Measurements from ENCODE around the gene ETFA. TPM values are rescaled to one million over a fixed set of nuclear protein-coding genes. Genes with fewer than 3 reads are reported as not detected.

Gene ETFA
- polyA plus RNA-seq, 3 donors = 62.1 to 178 (median 166) TPM

DNA sequence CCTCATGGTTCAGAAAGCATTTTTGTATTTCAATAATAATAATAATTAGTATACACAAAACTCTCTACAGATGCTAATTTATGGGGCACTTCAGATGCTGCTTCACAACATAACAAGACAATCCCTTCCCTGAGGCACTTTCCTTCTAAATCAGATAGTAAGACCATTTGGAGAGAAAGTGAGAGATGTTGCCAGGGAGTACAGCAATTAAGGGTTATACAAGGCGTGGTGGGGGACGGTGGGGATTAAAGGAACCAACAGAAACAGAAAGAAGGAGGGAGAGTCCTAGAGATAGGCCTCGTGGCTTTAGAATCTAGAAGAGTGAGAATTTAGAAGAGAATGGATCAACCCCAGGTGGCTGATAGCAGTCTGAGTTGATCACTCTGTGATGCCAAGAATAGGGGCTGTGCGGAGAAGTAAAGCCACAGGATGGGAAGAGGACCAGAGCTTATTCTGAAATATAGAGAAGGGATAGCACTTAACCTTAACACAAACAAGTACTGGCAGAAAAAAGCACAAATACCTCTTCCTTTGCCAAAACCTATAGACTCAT lies 76.9 kb downstream of the ETFA start:
- no peak overlapping the region for H2AFZ ChIP-seq (ENCODE audit: insufficient read depth, low read depth, low read length, poor library complexity, severe bottlenecking)
- H4K20me1 ChIP-seq (ENCODE audit: insufficient read depth, low read length) = peaks cover 11% of the 10 kb centered on the region
- no peak overlapping the region for H3K4me2 ChIP-seq (replicated peaks; ENCODE audit: extremely low read depth, low read length, poor library complexity, severe bottlenecking)
- no peak overlapping the region for H3K9ac ChIP-seq (ENCODE audit: insufficient read depth, low read length, poor library complexity, severe bottlenecking)
- intact Hi-C loops (cut with micrococcal nuclease) = no loop called here
- Mint-ChIP-seq H3K4me1 (no peaks in the 10 kb centered on the region), H3K36me3 (peaks cover 22 to 25% of the 10 kb centered on the region in 2 donors), H3K9me3 (peaks cover 0 to 7% (median 0%) of the 10 kb centered on the region in 7 donors), H3K4me3 (no peak overlapping the region), H3K27me3 (ENCODE audit: low read depth in 3 of 3) (no peaks in the 10 kb centered on the region), H3K27ac (peak overlapping the region in 1 of 7 donors; percentile 51)
- H3K27me3 ChIP-seq (ENCODE audit: control insufficient read depth in 2 of 2, insufficient read depth in 2 of 2, low read length in 2 of 2) = no peaks in the 10 kb centered on the region
- TF ChIP-seq, protein P1, sequence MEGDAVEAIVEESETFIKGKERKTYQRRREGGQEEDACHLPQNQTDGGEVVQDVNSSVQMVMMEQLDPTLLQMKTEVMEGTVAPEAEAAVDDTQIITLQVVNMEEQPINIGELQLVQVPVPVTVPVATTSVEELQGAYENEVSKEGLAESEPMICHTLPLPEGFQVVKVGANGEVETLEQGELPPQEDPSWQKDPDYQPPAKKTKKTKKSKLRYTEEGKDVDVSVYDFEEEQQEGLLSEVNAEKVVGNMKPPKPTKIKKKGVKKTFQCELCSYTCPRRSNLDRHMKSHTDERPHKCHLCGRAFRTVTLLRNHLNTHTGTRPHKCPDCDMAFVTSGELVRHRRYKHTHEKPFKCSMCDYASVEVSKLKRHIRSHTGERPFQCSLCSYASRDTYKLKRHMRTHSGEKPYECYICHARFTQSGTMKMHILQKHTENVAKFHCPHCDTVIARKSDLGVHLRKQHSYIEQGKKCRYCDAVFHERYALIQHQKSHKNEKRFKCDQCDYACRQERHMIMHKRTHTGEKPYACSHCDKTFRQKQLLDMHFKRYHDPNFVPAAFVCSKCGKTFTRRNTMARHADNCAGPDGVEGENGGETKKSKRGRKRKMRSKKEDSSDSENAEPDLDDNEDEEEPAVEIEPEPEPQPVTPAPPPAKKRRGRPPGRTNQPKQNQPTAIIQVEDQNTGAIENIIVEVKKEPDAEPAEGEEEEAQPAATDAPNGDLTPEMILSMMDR (IDR thresholded peaks at IDR 0.05) = no peak
- no peaks in the 10 kb centered on the region for H3K79me2 ChIP-seq (ENCODE audit: insufficient read depth, low read length)
- H3K9me3 ChIP-seq (replicated peaks in 1 of 2; ENCODE audit: control insufficient read depth in 1 of 2, insufficient read depth in 1 of 2, low read length in 2 of 2) = no peaks in the 10 kb centered on the region
- H3K36me3 ChIP-seq (replicated peaks in 1 of 2; ENCODE audit: control insufficient read depth in 1 of 2, insufficient read depth in 2 of 2, low read length in 2 of 2) = peaks cover 24 to 33% of the 10 kb centered on the region in 2 donors
- DNase-seq = no peak
- WGBS (ENCODE audit: insufficient coverage) = 100% methylated on average over 3 of the region's 4 CpGs
- no peaks in the 10 kb centered on the region for H3K4me1 ChIP-seq (ENCODE audit: control insufficient read depth in 1 of 2, insufficient read depth in 2 of 2, low read length in 2 of 2)
- H3K27ac ChIP-seq (ENCODE audit: low read depth in 1 of 2, low read length in 2 of 2) = no peak overlapping the region
- no peak overlapping the region for H3K4me3 ChIP-seq (replicated peaks in 1 of 3; ENCODE audit: low read depth in 2 of 3, low read length in 3 of 3)

DNA sequence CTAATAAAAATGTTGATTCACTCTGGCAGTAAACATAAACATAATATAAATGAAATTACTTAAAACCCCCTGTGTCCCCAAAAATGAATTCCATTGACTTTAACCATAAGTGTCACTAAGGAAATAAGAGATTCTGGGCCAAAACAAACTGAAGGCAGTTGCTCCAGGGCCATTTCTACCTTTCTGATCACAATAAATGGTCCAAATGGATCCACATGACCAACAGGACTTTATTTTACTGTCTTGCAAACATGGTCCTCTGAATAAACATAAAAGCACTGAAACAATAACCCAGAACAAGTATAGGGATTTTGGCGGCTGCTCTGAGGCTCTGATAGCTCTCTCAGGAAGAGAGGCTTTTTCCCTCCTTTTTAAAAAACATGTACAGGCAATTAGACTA lies 77.3 kb downstream of the ETFA start:
- H2AFZ ChIP-seq (ENCODE audit: insufficient read depth, low read depth, low read length, poor library complexity, severe bottlenecking) = no peak overlapping the region
- no peak overlapping the region for H3K9ac ChIP-seq (ENCODE audit: insufficient read depth, low read length, poor library complexity, severe bottlenecking)
- WGBS (ENCODE audit: insufficient coverage) = no CpG with 5 or more reads among the region's 1 CpG
- H3K36me3 ChIP-seq (replicated peaks in 1 of 2; ENCODE audit: control insufficient read depth in 1 of 2, insufficient read depth in 2 of 2, low read length in 2 of 2) = peaks cover 28 to 38% of the 10 kb centered on the region in 2 donors
- DNase-seq = no peak
- no peaks in the 10 kb centered on the region for H3K4me1 ChIP-seq (ENCODE audit: control insufficient read depth in 1 of 2, insufficient read depth in 2 of 2, low read length in 2 of 2)
- no peaks in the 10 kb centered on the region for H3K27me3 Mint-ChIP-seq (ENCODE audit: low read depth in 3 of 3)
- H3K9me3 ChIP-seq (replicated peaks in 1 of 2; ENCODE audit: control insufficient read depth in 1 of 2, insufficient read depth in 1 of 2, low read length in 2 of 2) = no peaks in the 10 kb centered on the region
- no peak overlapping the region for H3K4me3 Mint-ChIP-seq
- TF ChIP-seq, protein P1 (IDR thresholded peaks at IDR 0.05) = no peak
- H3K4me2 ChIP-seq (replicated peaks; ENCODE audit: extremely low read depth, low read length, poor library complexity, severe bottlenecking) = no peak overlapping the region
- H3K9me3 Mint-ChIP-seq = peaks cover 0 to 7% (median 0%) of the 10 kb centered on the region in 7 donors
- H3K4me3 ChIP-seq (replicated peaks in 1 of 3; ENCODE audit: low read depth in 2 of 3, low read length in 3 of 3) = no peak overlapping the region
- intact Hi-C loops (cut with micrococcal nuclease) = no loop called here
- no peaks in the 10 kb centered on the region for H3K4me1 Mint-ChIP-seq
- no peaks in the 10 kb centered on the region for H3K27me3 ChIP-seq (ENCODE audit: control insufficient read depth in 2 of 2, insufficient read depth in 2 of 2, low read length in 2 of 2)
- H3K27ac ChIP-seq (ENCODE audit: low read depth in 1 of 2, low read length in 2 of 2) = no peak overlapping the region
- peaks cover 22 to 30% of the 10 kb centered on the region in 2 donors for H3K36me3 Mint-ChIP-seq
- H3K79me2 ChIP-seq (ENCODE audit: insufficient read depth, low read length) = no peaks in the 10 kb centered on the region
- no peak overlapping the region for H3K27ac Mint-ChIP-seq
- peaks cover 11% of the 10 kb centered on the region for H4K20me1 ChIP-seq (ENCODE audit: insufficient read depth, low read length)
